Frontal cortex (tissue), 4 donors: Measurements from ENCODE around the gene PCDHGA12. TPM values are rescaled to one million over a fixed set of nuclear protein-coding genes. Genes with fewer than 3 reads are reported as not detected.
"Not testable (repeated sequence)": the region's sequence is repeated elsewhere in the genome, so short reads cannot be mapped to it uniquely, and the experiment has no call there.

Experiments
- DNase-seq, 2 donors: peaks; one replicate each; pipeline ENCODE4 v3.0.0; 2012; ENCODE audit warnings: low spot score in 2 of 2
- FAIRE-seq: peaks from 2 replicates; lab custom pipeline; 2012; peaks lifted over from hg19 to GRCh38; lab: Jason Lieb, UNC
- total RNA-seq: library from RNA; depleted of rRNA; stranded (reverse); fragments of >200 nt; gene quantifications from one replicate; pipeline ENCODE4 v1.2.3, GENCODE V29; 2014
- donor health status: control.
- donor health status: control.
- donor health status: control.

The PCDHGA12 gene
- total RNA-seq = 3.7 TPM

- DNase-seq (peak; percentile 48 to 68), FAIRE-seq (no peak)
Observed at GRCh38 chr5:141430332-141431113, at the start of gene PCDHGA12. Gene PCDHGA12, plus strand, starts transcription at chr5:141430507. Its CDS starts 253 bp downstream, at chr5:141430760.

GRCh38 chr5:141382469-141383294, 47.6 kb upstream of the PCDHGA12 start, which contains the start of gene PCDHGA7:
Gene PCDHGA7, plus strand, starts transcription at chr5:141382742. Its CDS starts 158 bp downstream, at chr5:141382900.
- no peak for FAIRE-seq
- no peak for DNase-seq

GRCh38 chr5:141383345-141383744, 47.0 kb upstream of the PCDHGA12 start:
- FAIRE-seq (no peak), DNase-seq (no peak)

- FAIRE-seq (no peak), DNase-seq (no peak)
Observed at GRCh38 chr5:141384471-141385267, 45.6 kb upstream of the PCDHGA12 start.

GRCh38 chr5:141387557-141388311, 42.6 kb upstream of the PCDHGA12 start, which contains the start of gene PCDHGB4:
Gene PCDHGB4, plus strand, starts transcription at chr5:141387698. Its CDS starts 187 bp downstream, at chr5:141387885.
- not testable (repeated sequence) for DNase-seq, FAIRE-seq

DNA sequence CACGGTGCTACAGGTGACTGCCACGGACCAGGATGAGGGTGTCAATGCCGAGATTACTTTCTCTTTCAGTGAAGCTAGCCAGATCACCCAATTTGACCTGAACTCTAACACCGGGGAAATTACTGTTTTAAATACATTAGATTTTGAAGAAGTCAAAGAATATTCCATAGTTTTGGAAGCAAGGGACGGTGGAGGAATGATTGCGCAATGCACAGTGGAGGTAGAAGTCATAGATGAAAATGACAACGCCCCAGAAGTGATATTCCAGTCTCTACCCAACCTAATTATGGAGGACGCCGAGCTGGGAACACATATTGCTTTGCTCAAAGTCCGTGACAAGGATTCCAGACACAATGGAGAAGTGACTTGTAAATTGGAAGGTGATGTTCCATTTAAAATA, 41.6 kb upstream of the PCDHGA12 start:
- no peak for FAIRE-seq
- DNase-seq = no peak

DNA sequence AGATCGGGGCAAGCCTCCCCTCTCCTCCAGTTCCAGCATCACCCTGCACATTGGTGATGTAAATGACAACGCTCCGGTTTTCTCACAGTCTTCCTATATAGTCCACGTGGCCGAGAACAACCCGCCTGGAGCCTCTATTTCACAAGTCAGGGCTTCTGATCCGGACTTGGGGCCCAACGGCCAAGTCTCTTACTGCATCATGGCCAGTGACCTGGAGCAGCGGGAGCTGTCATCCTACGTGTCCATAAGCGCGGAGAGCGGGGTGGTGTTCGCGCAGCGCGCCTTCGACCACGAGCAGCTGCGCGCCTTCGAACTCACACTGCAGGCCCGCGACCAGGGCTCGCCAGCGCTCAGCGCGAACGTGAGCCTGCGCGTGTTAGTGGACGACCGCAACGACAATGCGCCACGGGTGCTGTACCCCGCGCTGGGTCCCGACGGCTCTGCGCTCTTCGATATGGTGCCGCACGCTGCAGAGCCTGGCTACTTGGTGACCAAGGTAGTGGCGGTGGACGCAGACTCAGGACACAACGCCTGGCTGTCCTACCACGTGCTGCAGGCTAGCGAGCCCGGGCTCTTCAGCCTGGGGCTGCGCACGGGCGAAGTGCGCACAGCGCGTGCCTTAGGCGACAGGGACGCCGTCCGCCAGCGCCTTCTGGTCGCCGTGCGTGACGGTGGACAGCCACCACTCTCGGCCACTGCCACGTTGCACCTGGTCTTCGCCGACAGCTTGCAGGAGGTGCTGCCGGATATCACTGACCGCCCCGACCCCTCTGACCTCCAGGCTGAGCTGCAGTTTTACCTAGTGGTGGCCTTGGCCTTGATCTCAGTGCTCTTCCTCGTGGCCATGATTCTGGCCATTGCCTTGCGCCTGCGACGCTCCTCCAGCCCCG, 40.9 kb upstream of the PCDHGA12 start:
- no peak for DNase-seq
- FAIRE-seq = no peak

DNA sequence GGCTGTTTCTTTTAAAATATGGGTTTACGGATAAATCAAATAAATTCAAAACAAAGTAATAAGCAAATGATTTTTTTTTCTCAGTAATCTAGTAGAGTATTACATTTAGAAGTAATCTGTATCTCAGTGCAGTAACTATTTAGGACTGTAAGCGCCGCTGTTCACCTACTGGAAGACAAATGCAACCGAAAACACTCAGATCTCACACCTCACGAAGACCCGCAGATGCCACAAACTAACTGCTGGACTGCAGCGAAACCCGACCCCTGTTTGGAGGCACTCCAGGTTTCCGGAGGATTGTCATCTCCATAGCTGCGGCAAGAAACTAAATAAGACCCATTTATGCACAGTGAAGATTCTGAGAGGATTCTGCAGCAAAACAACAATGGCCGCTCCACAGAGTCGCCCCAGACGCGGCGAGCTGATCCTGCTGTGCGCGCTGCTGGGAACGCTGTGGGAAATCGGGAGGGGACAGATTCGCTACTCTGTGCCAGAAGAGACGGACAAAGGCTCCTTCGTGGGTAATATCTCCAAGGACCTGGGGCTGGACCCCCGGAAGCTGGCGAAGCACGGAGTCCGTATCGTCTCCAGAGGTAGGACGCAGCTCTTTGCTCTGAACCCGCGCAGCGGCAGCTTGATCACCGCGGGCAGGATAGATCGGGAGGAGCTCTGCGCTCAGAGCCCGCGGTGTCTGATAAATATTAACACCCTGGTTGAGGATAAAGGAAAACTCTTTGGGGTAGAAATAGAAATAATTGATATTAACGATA, 37.7 kb upstream of the PCDHGA12 start, which contains the start of gene PCDHGA8:
Gene PCDHGA8, plus strand, starts transcription at position 205 of the 770 bp plus-strand sequence. Its CDS starts 181 bp downstream, at position 386.
- DNase-seq (no peak), FAIRE-seq (no peak)

DNA sequence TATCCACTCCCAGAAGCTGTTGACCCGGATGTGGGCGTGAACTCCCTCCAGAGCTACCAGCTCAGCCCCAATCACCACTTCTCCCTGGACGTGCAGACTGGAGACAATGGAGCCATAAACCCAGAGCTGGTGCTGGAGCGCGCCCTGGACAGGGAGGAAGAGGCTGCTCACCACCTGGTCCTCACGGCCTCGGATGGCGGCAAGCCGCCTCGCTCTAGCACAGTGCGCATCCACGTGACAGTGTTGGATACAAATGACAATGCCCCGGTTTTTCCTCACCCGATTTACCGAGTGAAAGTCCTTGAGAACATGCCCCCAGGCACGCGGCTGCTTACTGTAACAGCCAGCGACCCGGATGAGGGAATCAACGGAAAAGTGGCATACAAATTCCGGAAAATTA, 37.0 kb upstream of the PCDHGA12 start:
- no peak for FAIRE-seq

GRCh38 chr5:141394401-141395187, 35.7 kb upstream of the PCDHGA12 start:
- FAIRE-seq = not testable (repeated sequence)

More for the DNA sequence above, 37.0 kb upstream of the PCDHGA12 start:
- DNase-seq = no peak

GRCh38 chr5:141397756-141398551, 32.4 kb upstream of the PCDHGA12 start, which contains the start of gene PCDHGB5:
Gene PCDHGB5, plus strand, starts transcription at chr5:141397947. Its CDS starts 181 bp downstream, at chr5:141398128.
- not testable (repeated sequence) for FAIRE-seq

More at GRCh38 chr5:141394401-141395187, 35.7 kb upstream of the PCDHGA12 start:
- DNase-seq = not testable (repeated sequence)

DNA sequence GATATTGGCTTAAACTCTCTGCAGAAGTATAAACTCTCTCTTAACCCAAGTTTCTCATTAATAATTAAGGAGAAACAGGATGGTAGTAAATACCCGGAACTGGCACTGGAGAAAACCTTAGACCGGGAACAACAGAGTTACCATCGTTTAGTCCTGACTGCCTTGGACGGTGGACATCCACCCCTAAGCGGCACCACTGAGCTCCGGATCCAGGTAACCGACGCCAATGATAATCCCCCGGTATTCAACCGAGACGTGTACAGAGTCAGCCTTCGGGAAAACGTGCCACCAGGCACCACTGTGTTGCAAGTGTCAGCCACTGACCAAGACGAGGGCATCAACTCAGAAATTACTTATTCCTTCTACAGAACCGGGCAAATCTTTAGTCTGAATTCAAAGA, 31.7 kb upstream of the PCDHGA12 start:
- no peak for FAIRE-seq
- DNase-seq = no peak

More at GRCh38 chr5:141397756-141398551, 32.4 kb upstream of the PCDHGA12 start, which contains the start of gene PCDHGB5:
- DNase-seq = not testable (repeated sequence)

- DNase-seq (no peak), FAIRE-seq (no peak)
Observed at GRCh38 chr5:141399555-141400258, 30.6 kb upstream of the PCDHGA12 start.

DNA sequence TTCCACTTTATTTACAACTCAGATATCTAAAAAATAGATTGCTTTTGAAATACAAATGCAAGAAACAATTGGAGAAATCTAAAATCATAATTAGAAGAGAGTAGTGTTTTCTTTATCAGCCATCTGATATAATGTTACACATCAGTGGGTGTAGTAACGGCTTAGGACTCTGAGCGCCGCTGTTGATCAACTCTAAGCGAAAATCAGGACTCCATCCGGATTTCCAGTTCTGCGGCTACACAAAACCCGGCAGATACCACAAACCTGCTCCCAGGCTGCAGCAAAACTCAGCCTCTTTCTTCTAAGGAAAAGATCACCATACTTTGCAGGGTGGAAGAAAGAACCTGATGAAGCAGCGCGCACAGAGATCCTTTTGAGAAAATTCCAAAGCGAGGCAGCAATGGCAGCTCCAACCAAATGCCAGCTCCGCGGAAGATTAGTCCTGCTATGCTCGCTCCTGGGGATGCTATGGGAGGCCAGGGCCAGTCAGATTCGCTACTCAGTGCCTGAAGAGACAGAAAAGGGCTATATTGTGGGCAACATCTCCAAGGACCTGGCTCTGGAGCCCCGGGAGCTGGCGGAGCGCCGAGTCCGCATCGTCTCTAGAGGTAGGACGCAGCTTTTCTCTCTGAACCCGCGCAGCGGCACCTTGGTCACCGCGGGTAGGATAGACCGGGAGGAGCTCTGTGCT, 27.6 kb upstream of the PCDHGA12 start, which contains the start of gene PCDHGA9:
Gene PCDHGA9, plus strand, starts transcription at position 226 of the 691 bp plus-strand sequence. Its CDS starts 175 bp downstream, at position 401.
- DNase-seq (no peak), FAIRE-seq (no peak)
